BLaER1 treated with 17β-estradiol and CSF1 and Interleukin-3, amounts not matched to agents 10 nM and 100 nM (cell line): ENCODE data around the gene PUS10.
A peak's percentile ranks its signal among the peaks of the same experiment; 100 is the strongest.
"Not testable (repeated sequence)": the region's sequence is repeated elsewhere in the genome, so short reads cannot be mapped to it uniquely, and the experiment has no call there.

Source experiments
- H3K27ac ChIP-seq, 11 experiments: shearing (Covaris generic); formaldehyde crosslinking; 2 replicates each; pipeline ENCODE4 v1.8.1; 2022
- H3K27me3 ChIP-seq, 11 experiments: shearing (Covaris generic); formaldehyde crosslinking; 2 replicates each; pipeline ENCODE4 v1.8.1; 2022
- H3K36me3 ChIP-seq, 11 experiments: shearing (Covaris generic); formaldehyde crosslinking; 2 replicates each; pipeline ENCODE4 v1.8.1; 2022
- H3K4me1 ChIP-seq, 10 experiments: shearing (Covaris generic); formaldehyde crosslinking; 2 replicates each; pipeline ENCODE4 v1.8.1; 2022
- H3K4me2 ChIP-seq, 11 experiments: shearing (Covaris generic); formaldehyde crosslinking; 2 replicates each; pipeline ENCODE4 v1.8.1; 2022
- H3K4me3 ChIP-seq, 10 experiments: shearing (Covaris generic); formaldehyde crosslinking; 2 replicates each; pipeline ENCODE4 v1.8.1; 2022
- H3K9ac ChIP-seq, 11 experiments: shearing (Covaris generic); formaldehyde crosslinking; 2 replicates each; pipeline ENCODE4 v1.8.1; 2022
- H3K9me3 ChIP-seq, 11 experiments: shearing (Covaris generic); formaldehyde crosslinking; replicated peaks in 1 of 11; 2 replicates each; pipeline ENCODE4 v1.8.1; 2022
- H4K20me1 ChIP-seq, 11 experiments: shearing (Covaris generic); formaldehyde crosslinking; 2 replicates each; pipeline ENCODE4 v1.8.1; 2022
- Cebpa-rat ChIP-seq, 11 experiments: shearing (Covaris generic); IDR thresholded peaks; 2 replicates each; pipeline ENCODE4 v1.8.1; 2022

PUS10 gene

DNA sequence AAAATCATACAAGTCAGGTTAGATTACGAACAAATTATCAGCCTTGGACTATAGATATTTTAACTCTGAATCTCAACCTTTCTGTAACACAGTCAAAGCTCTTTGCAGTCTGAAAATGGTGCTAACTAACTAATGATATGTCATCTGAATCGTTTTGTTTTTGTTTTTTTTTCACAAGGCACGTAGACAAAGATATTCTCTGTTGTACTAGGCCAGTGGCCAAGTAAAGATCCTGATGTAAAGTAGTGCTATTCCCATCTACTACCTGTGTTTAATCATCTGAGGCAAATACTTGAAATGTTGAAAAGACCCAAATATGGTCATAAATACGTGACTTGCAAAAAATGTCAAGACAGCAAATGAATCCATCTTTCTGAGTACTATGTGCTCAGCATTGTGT, 71.0 kb downstream of the PUS10 start:
- TF ChIP-seq Cebpa-rat (IDR thresholded peaks at IDR 0.05), result no peak
- no peak overlapping the region for H3K4me2 ChIP-seq
- no peaks in the 10 kb centered on the region for H4K20me1 ChIP-seq

DNA sequence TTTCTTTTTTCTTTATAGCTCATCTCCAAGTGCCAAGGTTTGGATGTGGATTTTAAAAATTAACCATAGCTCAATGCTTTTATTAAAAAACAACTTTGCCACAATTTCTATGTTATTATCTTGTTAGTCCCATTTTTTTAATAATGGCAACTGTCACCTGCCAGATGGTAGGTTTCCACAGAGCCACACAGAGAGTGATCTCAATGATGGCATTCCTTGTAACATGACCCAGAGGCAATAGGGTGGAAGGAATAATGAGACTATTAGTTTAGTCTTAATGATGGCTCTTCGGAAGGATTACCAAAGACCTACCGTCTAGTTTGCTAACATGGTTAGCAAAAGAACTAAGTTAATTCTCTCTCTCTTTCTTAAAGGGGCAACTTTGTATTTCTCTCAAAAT, 72.7 kb downstream of the PUS10 start:
- no peak for TF ChIP-seq Cebpa-rat (IDR thresholded peaks at IDR 0.05)
- peaks cover 6 to 14% (median 12%) of the 10 kb centered on the region in 11 experiments; a peak in 17 of 22 replicates for H3K9me3 ChIP-seq
- no peak overlapping the region for H3K4me2 ChIP-seq
- peaks cover 7 to 62% (median 24%) of the 10 kb centered on the region in 11 experiments; a peak in 20 of 22 replicates for H3K36me3 ChIP-seq
- H3K27ac ChIP-seq, result no peak overlapping the region
- peaks cover 0 to 11% (median 0%) of the 10 kb centered on the region in 10 experiments; a peak in 3 of 20 replicates for H3K4me1 ChIP-seq
- no peak overlapping the region for H3K4me3 ChIP-seq
- no peaks in the 10 kb centered on the region for H4K20me1 ChIP-seq
- H3K27me3 ChIP-seq, result no peaks in the 10 kb centered on the region
- no peak overlapping the region for H3K9ac ChIP-seq

More for the DNA sequence above, 71.0 kb downstream of the PUS10 start:
- Histone ChIP-seq H3K27me3 (no peaks in the 10 kb centered on the region), H3K36me3 (peaks cover 19 to 67% (median 34%) of the 10 kb centered on the region in 11 experiments; a peak in 21 of 22 replicates), H3K9ac (no peak overlapping the region), H3K4me1 (peaks cover 0 to 11% (median 0%) of the 10 kb centered on the region in 10 experiments; a peak in 3 of 20 replicates), H3K27ac (no peak overlapping the region), H3K9me3 (peaks cover 6 to 21% (median 18%) of the 10 kb centered on the region in 11 experiments; a peak in 18 of 22 replicates), H3K4me3 (no peak overlapping the region)

DNA sequence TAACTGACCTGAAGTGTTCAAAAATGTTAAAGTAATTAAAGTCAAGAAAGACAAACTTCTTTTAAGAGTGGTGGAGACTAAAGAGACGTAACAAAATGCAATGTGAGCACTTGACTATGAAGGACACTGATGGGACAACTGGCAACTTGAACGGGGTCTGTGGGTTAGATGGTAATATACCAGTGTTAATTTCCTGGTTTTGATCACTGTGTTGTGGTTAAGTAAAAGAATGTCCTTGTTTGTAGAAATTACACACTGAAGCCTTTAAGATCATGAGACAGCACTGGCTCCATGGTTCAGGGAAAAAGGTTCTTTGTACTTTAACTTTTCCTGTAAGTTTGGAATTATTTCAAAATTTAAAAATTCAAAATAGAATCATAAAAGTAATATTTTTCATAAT, 78.4 kb downstream of the PUS10 start:
- Histone ChIP-seq H4K20me1 (peaks cover 0 to 12% (median 0%) of the 10 kb centered on the region in 11 experiments; a peak in 1 of 22 replicates), H3K27me3 (no peaks in the 10 kb centered on the region), H3K4me2 (no peak overlapping the region), H3K4me3 (no peak overlapping the region), H3K9ac (no peak overlapping the region), H3K27ac (no peak overlapping the region), H3K4me1 (peaks cover 0 to 18% (median 6%) of the 10 kb centered on the region in 10 experiments; a peak in 13 of 20 replicates), H3K36me3 (peaks cover 7 to 85% (median 30%) of the 10 kb centered on the region in 11 experiments; a peak in 17 of 22 replicates), H3K9me3 (no peaks in the 10 kb centered on the region)
- no peak for TF ChIP-seq Cebpa-rat (IDR thresholded peaks at IDR 0.05)

DNA sequence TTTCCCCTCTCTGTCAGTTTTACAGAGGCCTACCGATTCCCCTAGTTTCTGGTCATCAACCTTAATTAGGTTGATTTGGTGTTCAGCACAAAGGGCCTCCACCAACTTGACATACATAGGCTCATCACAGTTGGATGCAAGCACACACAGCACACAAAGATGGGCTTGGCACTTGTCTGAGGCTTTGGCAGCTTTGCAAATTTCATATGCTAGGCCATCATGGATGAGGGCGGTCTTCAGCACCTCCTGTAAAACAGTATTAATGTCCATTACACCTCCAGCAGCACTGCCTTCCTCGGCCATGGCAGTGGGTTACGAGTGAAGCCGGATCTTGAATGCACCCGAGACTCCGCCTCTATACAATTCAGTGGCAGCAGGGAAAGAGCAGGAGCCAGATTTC, 79.8 kb downstream of the PUS10 start:
- H3K9me3 ChIP-seq, result no peaks in the 10 kb centered on the region
- TF ChIP-seq Cebpa-rat (IDR thresholded peaks at IDR 0.05), result no peak

DNA sequence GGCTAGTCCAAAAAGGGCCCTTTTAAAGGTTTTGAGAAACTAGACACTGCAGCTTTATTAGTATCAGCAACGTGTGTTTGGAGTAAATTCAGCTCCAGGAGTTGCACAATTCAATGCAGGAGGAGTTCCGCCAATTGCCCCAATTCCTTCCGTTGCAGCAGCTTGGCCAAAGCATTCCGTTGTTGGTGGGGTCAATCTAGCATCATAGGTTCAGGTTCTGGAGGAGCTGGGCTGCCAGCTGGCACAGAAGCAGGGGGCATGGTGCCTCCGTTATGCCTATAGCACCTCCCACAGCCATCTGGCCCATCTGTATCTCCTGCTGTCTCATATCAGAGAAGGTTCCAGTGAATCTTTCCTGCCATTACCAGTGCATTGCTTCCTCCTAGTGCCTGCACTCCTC, 81.3 kb downstream of the PUS10 start:
- Histone ChIP-seq H3K27me3 (no peaks in the 10 kb centered on the region), H3K4me2 (peak overlapping the region in 1 of 11 experiments; percentile 38; a peak in 2 of 22 replicates), H3K9ac (no peak overlapping the region), H4K20me1 (peaks cover 0 to 37% (median 0%) of the 10 kb centered on the region in 11 experiments; a peak in 3 of 22 replicates), H3K4me1 (peaks cover 0 to 44% (median 12%) of the 10 kb centered on the region in 10 experiments; a peak in 14 of 20 replicates), H3K4me3 (no peak overlapping the region), H3K27ac (no peak overlapping the region), H3K9me3 (peaks cover 0 to 5% (median 0%) of the 10 kb centered on the region in 11 experiments; a peak in 1 of 22 replicates), H3K36me3 (peaks cover 13 to 79% (median 28%) of the 10 kb centered on the region in 11 experiments; a peak in 21 of 22 replicates)
- no peak for TF ChIP-seq Cebpa-rat (IDR thresholded peaks at IDR 0.05)

More for the DNA sequence above, 79.8 kb downstream of the PUS10 start:
- Histone ChIP-seq H4K20me1 (peaks cover 0 to 26% (median 0%) of the 10 kb centered on the region in 11 experiments; a peak in 3 of 22 replicates), H3K4me1 (peaks cover 0 to 31% (median 12%) of the 10 kb centered on the region in 10 experiments; a peak in 14 of 20 replicates), H3K27ac (no peak overlapping the region), H3K4me3 (no peak overlapping the region), H3K27me3 (no peaks in the 10 kb centered on the region), H3K36me3 (peaks cover 7 to 77% (median 26%) of the 10 kb centered on the region in 11 experiments; a peak in 17 of 22 replicates), H3K9ac (no peak overlapping the region), H3K4me2 (no peak overlapping the region)

DNA sequence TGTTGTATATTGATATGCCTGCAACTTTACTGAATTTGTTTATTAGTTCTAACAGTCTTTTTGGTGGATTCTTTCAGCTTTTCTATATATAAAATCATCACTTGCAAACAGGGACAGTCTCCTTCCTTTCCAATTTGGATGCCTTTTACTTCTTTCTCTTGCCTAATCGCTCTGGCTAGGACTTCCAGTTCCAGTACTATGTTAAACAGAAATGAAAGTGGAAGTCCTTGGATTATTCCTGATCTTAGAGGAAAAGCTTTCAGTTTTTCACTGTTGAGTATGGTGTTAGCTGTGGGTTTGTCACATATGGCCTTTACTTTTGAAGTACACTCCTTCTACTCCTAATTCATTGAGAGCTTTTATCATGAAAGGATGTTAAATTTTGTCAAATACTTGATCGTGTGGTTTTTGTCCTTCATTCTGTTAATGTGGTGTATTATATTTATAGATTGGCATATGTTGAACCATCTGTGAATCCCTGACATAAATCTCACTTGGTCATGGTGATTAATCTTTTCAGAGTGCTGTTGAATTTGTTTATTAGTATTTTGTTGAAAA, 83.8 kb downstream of the PUS10 start:
- Histone ChIP-seq H3K9me3 (peaks cover 0 to 7% (median 0%) of the 10 kb centered on the region in 11 experiments; a peak in 1 of 22 replicates), H3K9ac (no peak overlapping the region), H3K4me1 (peaks cover 0 to 47% (median 12%) of the 10 kb centered on the region in 10 experiments; a peak in 14 of 20 replicates), H3K27ac (peak overlapping the region in 1 of 11 experiments; percentile 22; a peak in 1 of 22 replicates), H3K4me3 (no peak overlapping the region), H4K20me1 (peaks cover 0 to 37% (median 0%) of the 10 kb centered on the region in 11 experiments; a peak in 3 of 22 replicates), H3K36me3 (peaks cover 15 to 75% (median 30%) of the 10 kb centered on the region in 11 experiments; a peak in 20 of 22 replicates), H3K4me2 (peak overlapping the region in 7 of 11 experiments; percentile 9 to 54 (median 35); a peak in 13 of 22 replicates), H3K27me3 (no peaks in the 10 kb centered on the region)
- no peak for TF ChIP-seq Cebpa-rat (IDR thresholded peaks at IDR 0.05)

DNA sequence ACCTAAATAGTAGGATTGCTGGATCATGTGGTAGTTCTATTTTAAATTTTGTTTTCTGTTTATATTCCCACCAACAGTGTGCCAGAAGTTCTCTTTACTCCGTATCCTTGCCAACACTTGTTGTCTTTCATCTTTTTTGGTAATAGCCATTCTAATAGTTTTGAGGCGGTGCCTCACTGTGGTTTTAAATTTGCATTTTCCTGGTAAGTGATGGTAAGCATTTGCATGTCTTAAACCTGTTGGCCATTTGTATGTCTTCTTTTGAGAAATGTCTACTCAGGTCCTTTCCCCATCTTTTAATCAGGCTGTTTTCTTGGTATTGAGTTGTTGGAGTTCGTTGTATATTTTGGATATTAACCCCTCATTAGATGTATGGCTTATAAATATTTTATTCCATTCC, 85.1 kb downstream of the PUS10 start:
- H3K4me3 ChIP-seq, result no peak overlapping the region
- H3K9me3 ChIP-seq, result peaks cover under 1 to 8% (median under 1%) of the 10 kb centered on the region in 11 experiments; a peak in 14 of 22 replicates
- H3K27ac ChIP-seq, result no peak overlapping the region
- no peak for TF ChIP-seq Cebpa-rat (IDR thresholded peaks at IDR 0.05)
- H3K27me3 ChIP-seq, result no peaks in the 10 kb centered on the region
- H3K9ac ChIP-seq, result no peak overlapping the region
- peaks cover 0 to 45% (median 12%) of the 10 kb centered on the region in 10 experiments; a peak in 14 of 20 replicates for H3K4me1 ChIP-seq
- H4K20me1 ChIP-seq, result peaks cover 0 to 37% (median 0%) of the 10 kb centered on the region in 11 experiments; a peak in 3 of 22 replicates
- peak overlapping the region in 2 of 11 experiments; percentile 36 to 54; a peak in 3 of 22 replicates for H3K4me2 ChIP-seq
- H3K36me3 ChIP-seq, result peaks cover 7 to 65% (median 26%) of the 10 kb centered on the region in 11 experiments; a peak in 20 of 22 replicates

DNA sequence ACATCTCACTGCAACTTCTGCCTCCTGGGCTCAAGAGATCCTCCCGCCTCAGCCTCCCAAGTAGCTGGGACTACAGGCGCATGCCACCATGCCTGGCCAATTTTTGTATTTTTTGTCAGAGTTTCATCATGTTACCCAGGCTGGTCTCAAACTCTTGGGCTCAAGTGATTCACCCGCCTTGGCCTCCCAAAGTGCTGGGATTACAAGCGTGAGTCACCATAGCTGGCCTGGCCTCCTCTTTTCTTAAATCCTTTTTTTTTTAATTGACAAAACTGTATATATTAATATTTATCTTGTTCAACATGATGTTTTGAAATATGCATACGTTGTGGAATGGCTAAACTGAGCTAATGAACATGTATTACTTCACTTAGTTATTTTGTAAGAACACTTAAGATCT, 86.0 kb downstream of the PUS10 start:
- not testable (repeated sequence) for H3K9ac ChIP-seq, H3K27me3 ChIP-seq, H3K27ac ChIP-seq, H3K4me2 ChIP-seq, H3K4me3 ChIP-seq
- Histone ChIP-seq H4K20me1 (peaks cover 0 to 38% (median 0%) of the 10 kb centered on the region in 11 experiments; a peak in 3 of 22 replicates), H3K36me3 (peaks cover 12 to 64% (median 24%) of the 10 kb centered on the region in 11 experiments; a peak in 21 of 22 replicates), H3K4me1 (peaks cover 5 to 45% (median 17%) of the 10 kb centered on the region in 10 experiments; a peak in 17 of 20 replicates), H3K9me3 (peaks cover 3 to 13% (median 4%) of the 10 kb centered on the region in 11 experiments; a peak in 14 of 22 replicates)
